Measurements from ENCODE around the gene NUP188.
"Not testable (repeated sequence)": the region's sequence is repeated elsewhere in the genome, so short reads cannot be mapped to it uniquely, and the experiment has no call there.

The NUP188 gene

DNA sequence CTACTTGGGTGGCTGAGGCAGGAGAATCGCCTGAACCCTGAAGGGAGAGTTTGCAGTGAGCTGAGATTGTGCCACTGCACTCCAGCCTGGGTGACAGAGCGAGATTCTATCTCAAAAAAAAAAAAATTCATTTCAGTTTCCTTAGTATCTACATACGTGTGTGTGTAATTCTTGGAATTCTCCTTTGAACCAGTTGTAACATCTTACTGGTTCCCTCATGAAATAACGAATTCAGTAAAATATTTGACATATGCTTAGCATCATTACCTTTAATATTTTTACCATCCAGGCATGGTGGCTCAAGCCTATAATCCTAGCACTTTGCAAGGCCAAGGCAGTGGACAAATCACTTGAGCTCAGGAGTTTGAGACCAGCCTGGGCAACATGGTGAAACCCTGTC, 17.9 kb upstream of the NUP188 start:
- H3K27ac ChIP-seq (ENCODE audit: low read depth, low read length): no peak overlapping the region
- no peaks in the 10 kb centered on the region for H3K36me3 ChIP-seq (ENCODE audit: control insufficient read depth, insufficient read depth, low read length)
- H3K4me3 ChIP-seq (ENCODE audit: low read depth, low read length): no peak overlapping the region
- H3K4me1 ChIP-seq (ENCODE audit: control insufficient read depth, insufficient read depth, low read length): peaks cover 3% of the 10 kb centered on the region; the same call in 1 of the 2 replicates
- no peak overlapping the region for H3K9ac ChIP-seq (ENCODE audit: low read depth, low read length)
- H3K27me3 ChIP-seq (ENCODE audit: control insufficient read depth, insufficient read depth, low read length): no peaks in the 10 kb centered on the region
- H3K9me3 ChIP-seq (ENCODE audit: control insufficient read depth, insufficient read depth, low read length): no peaks in the 10 kb centered on the region

DNA sequence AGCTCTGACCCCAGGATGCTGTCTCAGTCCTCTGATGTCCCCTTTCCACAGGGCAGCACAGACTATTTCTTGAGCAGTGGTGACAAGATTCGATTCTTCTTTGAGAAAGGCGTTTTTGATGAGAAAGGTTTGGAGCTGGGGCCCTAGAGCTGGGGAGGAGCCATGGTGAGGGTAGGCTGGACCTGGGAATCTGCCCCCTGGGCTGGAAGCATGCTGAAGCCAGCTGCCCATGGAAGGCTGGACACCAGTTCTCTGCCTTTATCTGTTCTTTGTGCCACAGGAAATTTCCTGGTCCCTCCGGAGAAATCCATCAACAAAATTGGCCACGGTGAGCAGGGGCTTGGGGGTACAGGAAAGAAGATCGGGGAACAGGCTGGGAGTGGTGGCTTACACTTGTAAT, 13.8 kb upstream of the NUP188 start:
- H3K9me3 ChIP-seq (ENCODE audit: control insufficient read depth, insufficient read depth, low read length): no peaks in the 10 kb centered on the region
- no peaks in the 10 kb centered on the region for H3K27me3 ChIP-seq (ENCODE audit: control insufficient read depth, insufficient read depth, low read length)
- no peak overlapping the region for H3K27ac ChIP-seq (ENCODE audit: low read depth, low read length)
- H3K9ac ChIP-seq (ENCODE audit: low read depth, low read length): no peak overlapping the region
- no peaks in the 10 kb centered on the region for H3K4me1 ChIP-seq (ENCODE audit: control insufficient read depth, insufficient read depth, low read length)
- H3K4me3 ChIP-seq (ENCODE audit: low read depth, low read length): no peak overlapping the region
- H3K36me3 ChIP-seq (ENCODE audit: control insufficient read depth, insufficient read depth, low read length): no peaks in the 10 kb centered on the region

DNA sequence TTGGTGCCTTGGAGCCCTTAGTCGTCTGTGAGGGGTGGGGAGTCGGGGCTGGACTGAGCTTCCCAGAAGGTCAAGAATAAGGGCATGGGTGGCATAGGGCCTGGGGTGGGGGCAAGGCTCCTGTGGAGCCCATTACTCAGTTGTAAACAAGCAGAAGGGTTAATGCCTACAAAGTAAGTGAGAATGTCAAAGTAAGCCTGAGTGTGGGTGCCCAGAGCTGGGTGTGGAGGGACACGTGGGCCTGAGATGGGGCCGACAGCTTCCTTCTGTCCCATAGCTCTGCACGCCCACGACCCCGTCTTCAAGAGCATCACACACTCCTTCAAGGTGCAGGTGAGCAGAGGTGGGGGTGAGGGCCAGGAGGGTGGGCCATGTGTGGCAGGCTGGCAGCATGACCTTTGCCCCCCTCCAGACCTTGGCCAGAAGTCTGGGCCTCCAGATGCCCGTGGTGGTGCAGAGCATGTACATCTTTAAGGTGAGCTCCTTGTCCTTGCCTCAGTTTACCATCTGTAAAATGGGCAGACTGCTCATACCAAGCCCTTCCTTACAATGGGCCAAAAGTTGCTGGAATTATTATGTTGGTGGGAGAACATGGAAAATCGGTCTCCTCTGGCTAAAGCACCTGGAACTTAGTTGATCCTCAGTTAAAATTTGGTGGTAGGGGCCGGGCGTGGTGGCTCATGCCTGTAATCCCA, 11.2 kb upstream of the NUP188 start:
- no peaks in the 10 kb centered on the region for H3K27me3 ChIP-seq (ENCODE audit: control insufficient read depth, insufficient read depth, low read length)

DNA sequence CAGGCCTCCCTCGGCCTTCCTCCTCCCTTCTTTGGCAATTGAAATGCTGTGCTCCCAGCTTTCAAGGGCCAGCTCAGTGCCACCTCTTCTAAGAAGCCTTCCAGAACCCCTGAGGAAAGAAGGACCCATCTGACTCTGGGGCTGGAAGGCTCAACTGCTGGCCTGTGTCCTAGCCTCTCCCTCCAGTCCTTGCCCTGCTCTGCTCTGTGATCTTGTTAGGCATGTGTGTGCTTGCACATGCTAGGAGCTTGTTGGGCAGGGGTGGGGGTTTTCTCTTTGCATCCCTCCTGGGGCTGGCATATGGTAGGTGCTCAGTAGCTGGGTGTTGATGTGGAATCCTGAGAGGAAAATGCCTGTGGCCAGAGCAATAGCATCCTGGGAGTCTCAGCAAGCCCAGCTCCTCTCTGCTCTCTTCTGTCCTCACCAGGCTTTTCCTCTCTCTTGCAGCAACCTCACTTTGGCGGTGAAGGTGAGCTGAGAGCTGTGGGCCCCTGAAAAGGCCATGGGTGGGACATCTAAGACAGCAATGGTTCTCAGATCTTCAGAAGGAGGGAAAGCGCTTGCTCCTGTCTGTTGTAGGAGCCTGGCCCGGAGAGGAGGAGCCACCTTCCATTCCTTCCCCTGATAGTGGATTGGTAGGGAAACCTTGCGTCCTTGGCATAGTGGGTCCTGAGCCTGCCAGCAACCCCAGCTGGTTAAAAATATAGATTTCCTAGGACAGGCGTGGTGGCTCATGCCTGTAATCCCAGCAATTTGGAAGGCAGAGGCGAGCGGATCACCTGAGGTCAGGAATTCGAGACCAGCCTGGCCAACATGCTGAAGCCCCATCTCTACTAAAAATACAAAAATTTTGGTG, 10.0 kb upstream of the NUP188 start:
- H3K9ac ChIP-seq (ENCODE audit: low read depth, low read length): no peak overlapping the region
- H3K9me3 ChIP-seq (ENCODE audit: control insufficient read depth, insufficient read depth, low read length): no peaks in the 10 kb centered on the region

More for the DNA sequence above, 11.2 kb upstream of the NUP188 start:
- no peak overlapping the region for H3K4me3 ChIP-seq (ENCODE audit: low read depth, low read length)
- H3K4me1 ChIP-seq (ENCODE audit: control insufficient read depth, insufficient read depth, low read length): no peaks in the 10 kb centered on the region
- no peaks in the 10 kb centered on the region for H3K36me3 ChIP-seq (ENCODE audit: control insufficient read depth, insufficient read depth, low read length)
- H3K9ac ChIP-seq (ENCODE audit: low read depth, low read length): no peak overlapping the region
- no peak overlapping the region for H3K27ac ChIP-seq (ENCODE audit: low read depth, low read length)
- H3K9me3 ChIP-seq (ENCODE audit: control insufficient read depth, insufficient read depth, low read length): no peaks in the 10 kb centered on the region

DNA sequence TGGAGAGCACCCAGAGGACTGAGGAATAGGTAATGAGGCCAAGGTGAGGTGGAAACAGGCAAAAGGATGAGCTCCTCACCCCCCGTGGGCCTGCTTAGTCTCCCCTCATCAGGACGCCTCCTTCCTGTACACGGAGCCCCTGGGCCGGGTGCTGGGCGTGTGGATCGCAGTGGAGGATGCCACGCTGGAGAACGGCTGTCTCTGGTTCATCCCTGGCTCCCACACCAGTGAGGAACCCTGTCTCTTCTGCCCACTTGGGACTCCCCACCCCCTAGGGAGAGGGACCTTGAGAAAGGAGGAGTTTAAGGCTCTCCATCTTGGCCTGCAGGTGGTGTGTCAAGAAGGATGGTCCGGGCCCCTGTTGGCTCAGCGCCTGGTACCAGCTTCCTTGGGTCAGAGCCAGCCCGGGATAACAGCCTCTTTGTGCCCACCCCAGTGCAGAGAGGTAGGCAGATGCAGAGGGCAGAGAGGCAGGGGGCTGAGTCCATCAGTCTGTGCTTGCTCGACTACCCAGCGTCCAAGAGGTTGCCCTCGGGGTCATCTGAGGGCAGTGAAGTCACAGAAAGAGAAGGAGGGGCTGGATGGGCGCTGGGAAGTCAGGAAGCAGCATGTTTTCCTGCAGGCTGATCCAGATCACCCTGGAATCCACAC, 7.1 kb upstream of the NUP188 start:
- no peak overlapping the region for H3K27ac ChIP-seq (ENCODE audit: low read depth, low read length)
- no peaks in the 10 kb centered on the region for H3K36me3 ChIP-seq (ENCODE audit: control insufficient read depth, insufficient read depth, low read length)
- H3K4me3 ChIP-seq (ENCODE audit: low read depth, low read length): no peak overlapping the region
- no peaks in the 10 kb centered on the region for H3K9me3 ChIP-seq (ENCODE audit: control insufficient read depth, insufficient read depth, low read length)
- H3K9ac ChIP-seq (ENCODE audit: low read depth, low read length): no peak overlapping the region; the same call in 1 of the 2 replicates
- H3K27me3 ChIP-seq (ENCODE audit: control insufficient read depth, insufficient read depth, low read length): no peaks in the 10 kb centered on the region
- H3K4me1 ChIP-seq (ENCODE audit: control insufficient read depth, insufficient read depth, low read length): no peaks in the 10 kb centered on the region

More for the DNA sequence above, 10.0 kb upstream of the NUP188 start:
- no peaks in the 10 kb centered on the region for H3K27me3 ChIP-seq (ENCODE audit: control insufficient read depth, insufficient read depth, low read length)
- no peak overlapping the region for H3K4me3 ChIP-seq (ENCODE audit: low read depth, low read length)
- no peak overlapping the region for H3K27ac ChIP-seq (ENCODE audit: low read depth, low read length)
- no peaks in the 10 kb centered on the region for H3K4me1 ChIP-seq (ENCODE audit: control insufficient read depth, insufficient read depth, low read length)
- no peaks in the 10 kb centered on the region for H3K36me3 ChIP-seq (ENCODE audit: control insufficient read depth, insufficient read depth, low read length)

DNA sequence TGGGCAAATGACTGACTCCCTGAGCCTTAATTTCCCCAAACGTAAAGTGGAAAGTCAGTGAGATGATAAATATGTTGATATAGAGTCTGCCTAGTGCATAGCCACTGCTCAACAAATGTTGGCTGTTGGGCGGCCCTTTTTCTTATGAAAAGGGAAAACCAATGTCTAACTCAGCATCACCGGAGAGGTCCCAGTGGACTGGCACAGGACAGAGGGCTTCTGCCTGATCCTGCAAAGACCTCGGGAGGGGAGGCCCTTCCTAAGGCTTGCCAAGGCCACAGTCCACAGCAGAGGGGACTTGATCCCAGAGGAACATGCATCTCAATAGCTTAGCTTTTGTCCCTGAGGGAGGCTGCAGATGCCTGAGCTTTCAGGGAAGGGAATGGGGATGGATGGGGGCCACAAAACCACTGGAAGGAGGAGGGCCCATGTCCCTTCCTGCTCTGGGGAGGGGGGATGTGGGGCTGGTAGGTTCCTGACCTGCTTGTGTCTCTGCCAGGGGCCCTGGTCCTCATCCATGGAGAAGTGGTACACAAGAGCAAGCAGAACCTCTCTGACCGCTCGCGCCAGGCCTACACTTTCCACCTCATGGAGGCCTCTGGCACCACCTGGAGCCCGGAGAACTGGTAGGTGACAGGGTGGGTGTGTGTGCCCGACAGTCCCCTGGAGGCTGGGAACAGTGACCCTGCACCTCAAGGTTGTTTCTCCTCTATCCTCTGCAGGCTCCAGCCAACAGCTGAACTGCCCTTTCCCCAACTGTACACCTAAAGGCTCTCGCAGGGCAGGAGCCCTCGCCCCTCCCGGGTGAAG, 6.3 kb upstream of the NUP188 start:
- H3K27ac ChIP-seq (ENCODE audit: low read depth, low read length): no peak overlapping the region
- H3K9me3 ChIP-seq (ENCODE audit: control insufficient read depth, insufficient read depth, low read length): no peaks in the 10 kb centered on the region
- no peaks in the 10 kb centered on the region for H3K27me3 ChIP-seq (ENCODE audit: control insufficient read depth, insufficient read depth, low read length)
- no peak overlapping the region for H3K4me3 ChIP-seq (ENCODE audit: low read depth, low read length)
- H3K4me1 ChIP-seq (ENCODE audit: control insufficient read depth, insufficient read depth, low read length): no peaks in the 10 kb centered on the region
- H3K9ac ChIP-seq (ENCODE audit: low read depth, low read length): no peak overlapping the region; the same call in 1 of the 2 replicates
- H3K36me3 ChIP-seq (ENCODE audit: control insufficient read depth, insufficient read depth, low read length): peaks cover 7% of the 10 kb centered on the region

DNA sequence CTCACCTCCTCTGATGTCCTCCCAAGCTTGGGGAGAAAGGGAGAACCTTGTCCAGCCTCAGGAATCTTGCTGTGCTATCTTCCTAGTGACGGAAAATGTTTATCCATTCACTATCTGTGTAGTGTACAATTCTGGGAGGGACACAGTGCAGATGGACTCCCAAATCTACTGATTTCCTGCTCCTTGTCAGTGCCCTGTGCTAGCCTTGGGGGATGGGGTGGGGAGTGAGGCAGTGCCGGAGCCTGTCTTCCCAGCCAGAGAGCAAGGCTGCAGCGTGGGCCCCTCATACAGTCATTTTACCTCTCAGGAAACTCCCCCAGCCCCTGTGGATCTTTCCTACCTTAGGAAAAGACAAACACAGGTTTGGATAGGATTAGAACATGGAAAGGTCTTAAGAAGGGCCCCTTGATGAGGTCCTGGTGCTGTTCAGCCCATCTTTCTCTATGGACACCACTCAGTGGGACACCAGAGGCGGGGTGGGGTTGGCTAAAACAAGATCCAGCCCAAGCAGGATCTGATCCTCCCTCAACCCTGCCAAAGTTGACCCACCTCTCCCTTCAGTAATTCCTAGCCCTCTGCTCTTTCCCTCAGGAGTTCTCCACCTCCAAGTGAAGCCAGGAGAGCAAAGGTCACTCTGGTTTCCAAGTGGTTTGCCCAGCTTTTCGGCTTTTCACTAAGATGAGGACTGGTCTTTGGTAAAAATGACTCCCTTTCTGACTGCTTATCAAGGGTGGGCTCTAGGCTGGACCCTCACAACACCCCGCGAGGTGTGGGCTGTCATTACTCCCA, 3.5 kb upstream of the NUP188 start:
- H3K36me3 ChIP-seq (ENCODE audit: control insufficient read depth, insufficient read depth, low read length): peaks cover 8% of the 10 kb centered on the region
- H3K27me3 ChIP-seq (ENCODE audit: control insufficient read depth, insufficient read depth, low read length): no peaks in the 10 kb centered on the region
- no peaks in the 10 kb centered on the region for H3K9me3 ChIP-seq (ENCODE audit: control insufficient read depth, insufficient read depth, low read length)
- H3K9ac ChIP-seq (ENCODE audit: low read depth, low read length): no peak overlapping the region
- no peak overlapping the region for H3K27ac ChIP-seq (ENCODE audit: low read depth, low read length)
- H3K4me1 ChIP-seq (ENCODE audit: control insufficient read depth, insufficient read depth, low read length): 0 out of 2 replicates have a peak, but pooled peaks cover 6% of the 10 kb centered on the region
- H3K4me3 ChIP-seq (ENCODE audit: low read depth, low read length): no peak overlapping the region

DNA sequence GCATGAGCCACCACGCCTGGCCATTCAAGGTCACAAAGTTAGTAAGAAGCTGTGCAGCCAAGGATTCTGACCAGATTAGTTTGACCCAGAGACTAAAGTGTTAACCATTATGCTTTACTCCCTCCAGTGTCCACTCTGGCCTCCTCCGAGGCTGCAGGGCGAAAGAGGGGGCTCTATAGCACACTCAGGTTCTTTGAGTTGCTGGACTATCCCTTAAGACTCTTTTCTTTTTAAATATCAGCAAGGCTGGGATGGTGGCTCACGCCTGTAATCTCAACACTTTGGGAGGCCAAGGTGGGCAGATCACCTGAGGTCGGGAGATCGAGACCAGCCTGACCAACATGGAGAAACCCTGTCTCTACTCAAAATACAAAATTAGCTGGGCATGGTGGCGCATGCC, 2.5 kb upstream of the NUP188 start:
- H3K4me3 ChIP-seq (ENCODE audit: low read depth, low read length); H3K9ac ChIP-seq (ENCODE audit: low read depth, low read length); H3K27me3 ChIP-seq (ENCODE audit: control insufficient read depth, insufficient read depth, low read length); H3K4me1 ChIP-seq (ENCODE audit: control insufficient read depth, insufficient read depth, low read length); H3K9me3 ChIP-seq (ENCODE audit: control insufficient read depth, insufficient read depth, low read length); H3K27ac ChIP-seq (ENCODE audit: low read depth, low read length): not testable (repeated sequence)
- peaks cover 16% of the 10 kb centered on the region for H3K36me3 ChIP-seq (ENCODE audit: control insufficient read depth, insufficient read depth, low read length)

DNA sequence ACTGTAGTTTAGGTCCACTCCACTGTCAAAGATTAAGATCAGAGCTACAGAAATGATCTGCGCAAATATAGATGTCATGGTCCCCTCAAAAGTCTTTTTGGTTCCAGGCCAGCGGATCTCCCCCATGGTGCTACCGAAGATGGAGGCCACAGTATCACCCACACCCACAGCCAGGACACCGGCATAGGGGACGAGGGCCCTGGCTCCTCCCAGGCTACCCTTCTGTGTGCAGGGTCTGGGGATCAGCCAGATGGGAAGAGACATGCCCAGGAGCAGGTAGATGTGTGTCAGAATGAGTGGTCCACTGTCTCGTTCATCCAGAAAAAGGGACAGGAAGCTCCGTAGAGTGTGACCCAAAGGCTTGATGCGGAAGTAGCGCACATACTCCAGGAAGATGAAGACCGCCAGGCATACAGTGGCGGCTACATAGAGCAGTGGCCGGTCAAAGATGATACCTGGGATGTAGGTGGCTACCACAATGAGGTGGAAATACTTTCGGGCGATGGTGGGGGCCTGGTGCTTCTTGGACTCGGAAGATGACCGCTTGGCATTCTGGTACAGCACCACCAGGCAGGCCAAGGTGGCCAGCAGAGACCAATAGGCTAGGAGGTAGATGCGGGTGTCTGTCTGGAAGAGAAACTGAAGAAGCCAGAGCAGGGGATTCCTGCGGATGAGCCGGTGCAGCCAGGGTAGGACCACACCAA, 1.5 kb upstream of the NUP188 start:
- Histone ChIP-seq H3K36me3 (ENCODE audit: control insufficient read depth, insufficient read depth, low read length) (peaks cover 26% of the 10 kb centered on the region), H3K4me3 (ENCODE audit: low read depth, low read length) (peak overlapping the region; percentile 92; the same call in 1 of the 2 replicates), H3K27me3 (ENCODE audit: control insufficient read depth, insufficient read depth, low read length) (no peaks in the 10 kb centered on the region), H3K4me1 (ENCODE audit: control insufficient read depth, insufficient read depth, low read length) (0 out of 2 replicates have a peak, but pooled peaks cover 6% of the 10 kb centered on the region), H3K9ac (ENCODE audit: low read depth, low read length) (no peak overlapping the region), H3K9me3 (ENCODE audit: control insufficient read depth, insufficient read depth, low read length) (no peaks in the 10 kb centered on the region), H3K27ac (ENCODE audit: low read depth, low read length) (no peak overlapping the region)

All from HUES48 (cell line).